ENCODE data around the gene VPS25.
"Not testable (repeated sequence)": the region's sequence is repeated elsewhere in the genome, so short reads cannot be mapped to it uniquely, and the experiment has no call there.

Gene VPS25

GRCh38 chr17:42751628-42752027, 21.6 kb upstream of the VPS25 start:
- Mint-ChIP-seq H3K27ac (no peak overlapping the region), H3K36me3 (ENCODE audit: insufficient read depth) (no peaks in the 10 kb centered on the region)
- no peak for ATAC-seq (replicated peaks)

DNA sequence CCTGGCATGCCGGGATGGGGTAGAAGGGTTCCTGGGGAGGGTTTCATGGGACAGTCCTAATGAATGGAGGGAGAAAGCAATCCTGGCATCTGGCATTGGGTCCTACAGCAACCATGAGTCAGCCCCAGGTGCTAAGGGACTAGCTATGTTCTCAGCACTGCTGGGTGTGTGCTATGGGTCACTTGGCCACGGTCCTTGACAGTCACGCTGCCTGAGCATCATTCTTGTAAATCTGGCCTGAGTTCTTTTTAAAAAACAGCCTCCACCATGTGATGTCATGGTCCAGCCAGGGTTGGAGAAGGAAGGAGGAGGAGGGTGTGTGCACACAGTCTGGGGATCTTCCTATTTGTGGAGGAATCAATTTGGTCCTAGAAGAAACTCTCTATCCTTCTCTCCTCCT, 18.5 kb upstream of the VPS25 start:
- H3K9me3 Mint-ChIP-seq: no peaks in the 10 kb centered on the region
- no peak overlapping the region for H3K4me3 Mint-ChIP-seq
- peaks cover 31 to 81% of the 10 kb centered on the region in 2 donors for H3K27me3 Mint-ChIP-seq
- no peak for DNase-seq
- H3K27ac Mint-ChIP-seq: no peak overlapping the region
- H3K4me1 Mint-ChIP-seq (ENCODE audit: low read depth in 2 of 2): no peaks in the 10 kb centered on the region
- no peak for ATAC-seq (replicated peaks)
- H3K36me3 Mint-ChIP-seq (ENCODE audit: insufficient read depth): no peaks in the 10 kb centered on the region

More at GRCh38 chr17:42751628-42752027, 21.6 kb upstream of the VPS25 start:
- Mint-ChIP-seq H3K27me3 (peaks cover 26 to 78% of the 10 kb centered on the region in 2 donors), H3K9me3 (no peaks in the 10 kb centered on the region), H3K4me3 (no peak overlapping the region), H3K4me1 (ENCODE audit: low read depth in 2 of 2) (no peaks in the 10 kb centered on the region)
- no peak for DNase-seq

DNA sequence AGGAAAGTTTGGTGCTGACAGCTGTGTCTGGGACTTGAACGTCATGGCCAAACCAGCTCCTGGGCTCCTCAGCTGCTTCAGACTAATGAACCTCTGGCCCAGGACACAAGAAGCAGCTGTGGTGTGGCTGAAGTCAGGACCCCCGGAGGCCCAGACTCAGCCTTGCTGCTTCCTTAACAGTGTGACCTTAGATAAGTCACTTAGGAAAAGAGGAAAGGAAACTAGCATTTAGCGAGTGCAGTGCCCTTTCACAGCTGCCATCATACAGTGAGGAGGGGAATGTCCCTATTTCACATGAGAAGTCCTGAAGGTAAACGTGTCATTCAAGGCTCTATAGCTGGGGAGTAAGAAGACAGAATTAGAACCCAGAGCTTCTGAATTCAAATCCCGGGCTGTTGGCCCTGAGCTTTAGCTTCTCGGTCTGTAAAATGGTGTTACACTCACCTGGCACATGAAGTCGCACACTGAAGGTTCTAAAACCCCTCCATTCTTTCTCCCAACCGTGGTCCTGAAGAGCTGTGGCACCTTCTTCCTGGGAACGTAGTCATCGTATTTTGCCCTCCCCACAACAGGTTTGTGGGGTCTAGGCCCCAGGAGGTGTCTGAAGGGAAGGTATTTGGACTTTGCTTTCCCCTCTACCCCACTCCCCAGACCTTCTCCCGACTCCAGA, 13.1 kb upstream of the VPS25 start:
- H3K4me3 Mint-ChIP-seq: peak overlapping the region; percentile 49 to 63
- H3K36me3 Mint-ChIP-seq (ENCODE audit: insufficient read depth): peaks cover 6% of the 10 kb centered on the region
- H3K9me3 Mint-ChIP-seq: no peaks in the 10 kb centered on the region
- ATAC-seq (replicated peaks): peak; percentile 37
- DNase-seq: no peak
- H3K27ac Mint-ChIP-seq: no peak overlapping the region
- H3K27me3 Mint-ChIP-seq: peaks cover 66 to 94% of the 10 kb centered on the region in 2 donors
- H3K4me1 Mint-ChIP-seq (ENCODE audit: low read depth in 2 of 2): peaks cover 4 to 5% of the 10 kb centered on the region in 2 donors

DNA sequence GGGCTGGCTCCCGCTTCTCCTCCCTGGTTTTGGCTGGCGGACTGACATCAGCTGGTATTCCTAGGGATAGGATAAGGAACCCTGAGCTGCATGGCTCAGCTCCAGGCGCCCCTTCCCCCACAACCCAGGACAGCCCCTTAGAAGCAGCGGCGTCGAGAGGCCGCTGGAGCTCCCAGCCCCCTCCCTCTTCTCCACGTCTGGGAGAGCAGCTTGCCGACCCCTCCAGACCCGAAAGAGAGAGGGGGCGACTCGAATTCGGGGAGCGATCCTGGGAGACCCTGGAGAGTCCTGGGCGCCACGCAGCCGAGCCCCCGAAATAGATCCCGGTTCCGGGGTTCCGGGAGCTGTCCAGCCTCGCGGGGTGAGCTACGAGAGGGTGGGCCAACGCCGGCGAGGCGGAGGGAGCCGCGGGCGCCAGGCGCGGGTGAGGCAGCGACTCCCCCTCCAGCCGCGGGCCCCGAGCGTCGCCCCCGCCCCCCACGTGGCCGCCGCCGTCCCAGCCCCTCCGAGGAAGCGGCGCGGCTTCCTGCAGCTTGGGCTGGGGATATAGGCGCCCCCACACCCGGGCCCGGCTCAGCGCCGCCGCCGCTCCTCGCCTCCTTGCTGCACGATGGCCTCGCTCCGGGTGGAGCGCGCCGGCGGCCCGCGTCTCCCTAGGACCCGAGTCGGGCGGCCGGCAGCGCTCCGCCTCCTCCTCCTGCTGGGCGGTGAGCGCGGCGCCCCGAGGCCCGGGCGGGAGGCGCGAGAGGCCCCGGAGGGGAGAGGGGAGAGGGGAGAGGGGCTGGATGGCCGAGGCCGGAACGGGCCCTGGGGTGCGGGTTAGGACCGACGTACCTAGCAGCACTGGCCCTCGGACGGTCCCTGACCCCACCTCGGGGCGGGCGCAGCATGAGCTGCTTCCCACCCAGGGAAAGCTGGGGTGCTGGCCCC, 12.3 kb upstream of the VPS25 start, which contains the start of gene RAMP2:
TSS of gene RAMP2 (plus strand) at position 576 of the 930 bp plus-strand sequence. CDS start at position 611, 35 bp downstream.
- H3K4me3 Mint-ChIP-seq: peak within 1 kb of the TSS; percentile 63 to 67
- no peaks in the 10 kb centered on the region for H3K9me3 Mint-ChIP-seq
- peaks cover 67 to 94% of the 10 kb centered on the region in 2 donors for H3K27me3 Mint-ChIP-seq
- peaks cover 6% of the 10 kb centered on the region for H3K36me3 Mint-ChIP-seq (ENCODE audit: insufficient read depth)
- peaks cover 4 to 5% of the 10 kb centered on the region in 2 donors for H3K4me1 Mint-ChIP-seq (ENCODE audit: low read depth in 2 of 2)
- no peak within 1 kb of the TSS for H3K27ac Mint-ChIP-seq
- peak; percentile 47 for ATAC-seq (replicated peaks)
- DNase-seq: no peak

GRCh38 chr17:42761638-42762037, 11.6 kb upstream of the VPS25 start:
- Mint-ChIP-seq H3K4me3 (peak overlapping the region; percentile 63 to 67), H3K9me3 (no peaks in the 10 kb centered on the region), H3K27ac (no peak overlapping the region), H3K27me3 (peaks cover 63 to 90% of the 10 kb centered on the region in 2 donors), H3K36me3 (ENCODE audit: insufficient read depth) (peaks cover 6% of the 10 kb centered on the region), H3K4me1 (ENCODE audit: low read depth in 2 of 2) (peaks cover 4 to 5% of the 10 kb centered on the region in 2 donors)
- DNase-seq (no peak), ATAC-seq (replicated peaks) (no peak)

DNA sequence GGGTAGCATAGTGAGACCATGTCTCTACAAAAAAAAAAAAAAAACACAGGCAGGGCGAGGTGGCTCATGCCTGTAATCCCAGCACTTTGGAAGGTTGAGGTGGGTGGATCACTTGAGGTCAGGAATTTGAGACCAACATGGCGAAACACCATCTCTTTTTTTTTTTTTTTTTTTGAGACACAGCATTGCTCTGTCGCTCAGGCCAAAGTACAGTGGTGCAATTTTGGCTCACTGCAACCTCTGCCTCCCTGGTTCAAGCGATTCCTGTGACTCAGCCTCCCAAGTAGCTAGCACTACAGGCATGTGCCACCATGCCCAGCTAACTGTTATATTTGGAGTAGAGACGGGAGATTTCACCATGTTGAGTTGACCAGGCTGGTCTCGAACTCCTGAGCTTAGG, 7.1 kb upstream of the VPS25 start:
- peaks cover 4 to 5% of the 10 kb centered on the region in 2 donors for H3K4me1 Mint-ChIP-seq (ENCODE audit: low read depth in 2 of 2)
- H3K27ac Mint-ChIP-seq: no peak overlapping the region
- H3K4me3 Mint-ChIP-seq: no peak overlapping the region
- DNase-seq (no peak), ATAC-seq (replicated peaks) (no peak)
- H3K9me3 Mint-ChIP-seq: no peaks in the 10 kb centered on the region
- peaks cover 59 to 71% of the 10 kb centered on the region in 2 donors for H3K27me3 Mint-ChIP-seq
- H3K36me3 Mint-ChIP-seq (ENCODE audit: insufficient read depth): peaks cover 6% of the 10 kb centered on the region

- Mint-ChIP-seq H3K9me3 (no peaks in the 10 kb centered on the region), H3K36me3 (ENCODE audit: insufficient read depth) (peaks cover 10% of the 10 kb centered on the region), H3K4me3 (no peak overlapping the region), H3K27ac (no peak overlapping the region), H3K4me1 (ENCODE audit: low read depth in 2 of 2) (peaks cover 0 to 5% of the 10 kb centered on the region in 2 donors), H3K27me3 (peaks cover 47 to 59% of the 10 kb centered on the region in 2 donors)
- DNase-seq: no peak
- ATAC-seq (replicated peaks): no peak
Observed at GRCh38 chr17:42767512-42767911, 5.7 kb upstream of the VPS25 start.

DNA sequence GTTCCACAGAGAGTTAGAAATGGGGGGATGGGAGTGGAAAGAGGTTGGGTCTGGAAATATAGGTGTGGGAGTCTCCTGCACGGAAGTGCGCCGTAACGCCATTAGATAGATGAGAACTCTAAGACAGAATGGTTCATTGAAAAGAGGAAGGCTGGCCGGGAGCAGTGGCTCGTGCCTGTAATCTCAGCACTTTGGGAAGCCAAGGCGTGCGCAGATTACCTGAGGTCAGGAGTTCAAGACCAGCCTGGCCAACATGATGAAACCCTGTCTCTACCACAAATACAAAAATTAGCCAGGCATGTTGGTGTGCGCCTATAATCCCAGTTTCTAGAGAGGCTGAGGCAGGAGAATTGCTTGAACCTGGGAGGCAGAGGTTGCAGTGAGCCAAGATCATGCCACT, 5.2 kb upstream of the VPS25 start:
- not testable (repeated sequence) for ATAC-seq (replicated peaks); H3K4me1 Mint-ChIP-seq (ENCODE audit: low read depth in 2 of 2); H3K36me3 Mint-ChIP-seq (ENCODE audit: insufficient read depth); DNase-seq; H3K4me3 Mint-ChIP-seq; H3K9me3 Mint-ChIP-seq
- H3K27ac Mint-ChIP-seq: peak overlapping the region in 1 of 2 donors; percentile 27
- peaks cover 42 to 54% of the 10 kb centered on the region in 2 donors for H3K27me3 Mint-ChIP-seq

GRCh38 chr17:42769964-42770363, 3.3 kb upstream of the VPS25 start:
- not testable (repeated sequence) for H3K9me3 Mint-ChIP-seq; H3K4me3 Mint-ChIP-seq; DNase-seq; H3K27ac Mint-ChIP-seq; ATAC-seq (replicated peaks)
- peaks cover 10 to 12% of the 10 kb centered on the region in 2 donors for H3K4me1 Mint-ChIP-seq (ENCODE audit: low read depth in 2 of 2)
- peaks cover 13% of the 10 kb centered on the region for H3K36me3 Mint-ChIP-seq (ENCODE audit: insufficient read depth)
- H3K27me3 Mint-ChIP-seq: peaks cover 26 to 35% of the 10 kb centered on the region in 2 donors

GRCh38 chr17:42772945-42773289, 332 bp upstream of the VPS25 start:
- H3K27me3 Mint-ChIP-seq: peaks cover 8 to 10% of the 10 kb centered on the region in 2 donors
- H3K27ac Mint-ChIP-seq: peak overlapping the region; percentile 98 to 99
- peak overlapping the region; percentile 100 for H3K4me3 Mint-ChIP-seq
- no peaks in the 10 kb centered on the region for H3K9me3 Mint-ChIP-seq
- H3K4me1 Mint-ChIP-seq (ENCODE audit: low read depth in 2 of 2): peaks cover 10 to 12% of the 10 kb centered on the region in 2 donors
- peaks cover 27% of the 10 kb centered on the region for H3K36me3 Mint-ChIP-seq (ENCODE audit: insufficient read depth)
- ATAC-seq (replicated peaks) (no peak), DNase-seq (no peak)

- Mint-ChIP-seq H3K36me3 (ENCODE audit: insufficient read depth) (peaks cover 35% of the 10 kb centered on the region), H3K27me3 (peaks cover 0 to 2% of the 10 kb centered on the region in 2 donors), H3K4me1 (ENCODE audit: low read depth in 2 of 2) (peaks cover 11 to 14% of the 10 kb centered on the region in 2 donors), H3K4me3 (peak overlapping the region; percentile 100), H3K27ac (peak overlapping the region; percentile 98 to 99), H3K9me3 (no peaks in the 10 kb centered on the region)
- DNase-seq (no peak), ATAC-seq (replicated peaks) (no peak)
Observed at GRCh38 chr17:42774066-42774745, 957 bp downstream of the VPS25 start.

GRCh38 chr17:42775534-42776098, 2.4 kb downstream of the VPS25 start:
- DNase-seq: no peak
- no peak overlapping the region for H3K27ac Mint-ChIP-seq
- no peak for ATAC-seq (replicated peaks)
- peaks cover 17 to 21% of the 10 kb centered on the region in 2 donors for H3K4me1 Mint-ChIP-seq (ENCODE audit: low read depth in 2 of 2)
- no peak overlapping the region for H3K4me3 Mint-ChIP-seq
- H3K36me3 Mint-ChIP-seq (ENCODE audit: insufficient read depth): peaks cover 41% of the 10 kb centered on the region
- H3K27me3 Mint-ChIP-seq: peaks cover under 1 to 13% of the 10 kb centered on the region in 2 donors
- no peaks in the 10 kb centered on the region for H3K9me3 Mint-ChIP-seq

DNA sequence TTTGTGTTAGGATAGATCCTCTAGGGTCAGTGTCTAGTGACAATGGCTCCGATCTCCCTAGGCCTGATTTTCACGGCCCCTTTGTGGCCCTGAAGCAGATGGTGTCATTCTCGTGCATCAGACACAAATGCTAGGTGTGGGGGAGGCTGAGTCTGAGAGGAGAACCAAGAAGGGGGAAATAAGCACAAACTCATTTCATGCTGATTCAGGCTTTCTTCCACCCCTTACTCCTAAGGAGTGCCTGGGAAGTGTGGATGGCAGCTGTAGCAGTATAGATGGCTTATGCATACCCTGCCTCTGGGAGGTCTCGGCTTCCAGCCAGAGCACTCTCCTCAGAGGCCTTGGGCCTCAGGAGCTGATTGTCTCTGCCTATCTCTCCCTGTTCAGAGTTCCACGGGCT, 5.3 kb downstream of the VPS25 start:
- H3K27me3 Mint-ChIP-seq: peaks cover 23 to 42% of the 10 kb centered on the region in 2 donors
- DNase-seq (no peak), ATAC-seq (replicated peaks) (no peak)
- no peaks in the 10 kb centered on the region for H3K9me3 Mint-ChIP-seq
- no peak overlapping the region for H3K27ac Mint-ChIP-seq
- H3K4me1 Mint-ChIP-seq (ENCODE audit: low read depth in 2 of 2): peaks cover 16 to 19% of the 10 kb centered on the region in 2 donors
- no peak overlapping the region for H3K4me3 Mint-ChIP-seq
- H3K36me3 Mint-ChIP-seq (ENCODE audit: insufficient read depth): peaks cover 35% of the 10 kb centered on the region

Data from effector memory CD8-positive, alpha-beta T cell (primary cell).